Ramos (cell line): Measurements from ENCODE around the gene SCGB1D1.

Experiments used
- in situ Hi-C: fragments of 300-500 bp; cut with MboI; formaldehyde crosslinking; loops from one replicate; pipeline ENCODE4 v1.14.3; 2022; ENCODE audit warnings: low sequenced_read_pairs; ENCODE audit not compliant: unreplicated experiment

SCGB1D1 gene

GRCh38 chr11:62190011-62190410 is at the start of gene SCGB1D1:
Gene SCGB1D1 (plus strand): TSS chr11:62190216. CDS start chr11:62190285, 69 bp downstream.
- in situ Hi-C loops: no loop called here

- in situ Hi-C loops: no loop called here
These were observed 49.5 kb upstream of the SCGB1D1 start for GRCh38 chr11:62140304-62141110.

GRCh38 chr11:62141111-62142042 is 48.6 kb upstream of the SCGB1D1 start:
- in situ Hi-C loops: no loop called here

GRCh38 chr11:62142043-62142375 is 48.0 kb upstream of the SCGB1D1 start:
- in situ Hi-C loops: no loop called here

- in situ Hi-C loops: no loop called here
These were observed 47.1 kb upstream of the SCGB1D1 start for GRCh38 chr11:62142921-62143320.

- in situ Hi-C loops: no loop called here
These were observed 46.3 kb upstream of the SCGB1D1 start for GRCh38 chr11:62143727-62144126.

GRCh38 chr11:62144641-62145255 is 45.3 kb upstream of the SCGB1D1 start:
- in situ Hi-C loops: no loop called here

GRCh38 chr11:62145261-62145871 is 44.6 kb upstream of the SCGB1D1 start:
- in situ Hi-C loops: no loop called here

GRCh38 chr11:62146476-62147200 is 43.4 kb upstream of the SCGB1D1 start:
- in situ Hi-C loops: no loop called here

- in situ Hi-C loops: no loop called here
These were observed 42.5 kb upstream of the SCGB1D1 start for GRCh38 chr11:62147545-62147944.

- in situ Hi-C loops: no loop called here
These were observed 41.6 kb upstream of the SCGB1D1 start for GRCh38 chr11:62148271-62148980.

- in situ Hi-C loops: no loop called here
These were observed 39.8 kb upstream of the SCGB1D1 start for GRCh38 chr11:62149986-62150886.

- in situ Hi-C loops: no loop called here
These were observed 38.9 kb upstream of the SCGB1D1 start for GRCh38 chr11:62150887-62151736.

GRCh38 chr11:62151737-62152102 is 38.3 kb upstream of the SCGB1D1 start:
- in situ Hi-C loops: no loop called here

- in situ Hi-C loops: no loop called here
These were observed 37.5 kb upstream of the SCGB1D1 start for GRCh38 chr11:62152245-62153086.

- in situ Hi-C loops: no loop called here
These were observed 37.0 kb upstream of the SCGB1D1 start for GRCh38 chr11:62153087-62153395.

GRCh38 chr11:62153617-62154016 is 36.4 kb upstream of the SCGB1D1 start:
- in situ Hi-C loops: no loop called here
